ENCODE data around the gene AURKAIP1.

Gene AURKAIP1

DNA sequence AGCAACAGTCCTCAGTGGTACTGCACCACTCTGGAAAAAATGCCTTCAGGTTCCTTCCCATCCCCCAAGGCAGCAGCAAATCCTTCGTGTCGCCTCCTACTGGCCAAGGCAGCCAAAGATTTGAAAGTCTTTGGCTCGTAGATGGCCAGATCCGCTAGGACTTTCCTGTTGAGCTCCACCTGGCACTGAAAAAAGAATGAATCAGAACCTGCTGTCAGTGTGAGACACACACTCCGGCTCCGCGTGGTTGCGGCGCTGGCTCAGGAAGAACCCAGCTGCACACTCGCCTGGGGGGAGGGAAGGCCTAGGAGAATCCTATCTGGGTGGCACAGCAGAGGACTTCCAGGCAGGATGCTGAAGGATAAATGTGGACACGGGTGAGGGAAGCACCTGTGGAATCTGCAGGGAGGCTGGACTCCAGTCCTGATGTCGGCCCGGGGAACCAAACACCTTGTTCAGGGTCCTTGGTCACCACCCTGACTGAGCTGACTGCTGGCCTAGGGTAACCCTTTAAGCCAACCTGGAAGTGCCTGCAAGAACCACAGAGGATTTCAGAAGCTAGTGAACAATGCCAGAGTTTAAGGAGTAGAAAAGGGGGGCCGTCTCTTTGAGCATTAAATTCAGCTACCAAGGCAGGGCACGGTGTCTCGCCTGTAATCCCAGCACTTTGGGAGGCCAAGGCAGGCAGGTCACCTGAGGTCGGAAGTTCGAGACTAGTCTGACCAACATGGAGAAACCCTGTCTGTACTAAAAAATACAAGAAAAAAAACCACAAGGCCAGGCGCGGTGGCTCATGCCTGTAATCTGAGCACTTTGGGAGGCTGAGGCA lies 27.3 kb upstream of the AURKAIP1 start:
- no peak overlapping the region for H3K4me3 ChIP-seq
- DNase-seq (ENCODE audit: low spot score), result no peak
- no peak overlapping the region for H3K27ac ChIP-seq
- TF ChIP-seq, protein P1, sequence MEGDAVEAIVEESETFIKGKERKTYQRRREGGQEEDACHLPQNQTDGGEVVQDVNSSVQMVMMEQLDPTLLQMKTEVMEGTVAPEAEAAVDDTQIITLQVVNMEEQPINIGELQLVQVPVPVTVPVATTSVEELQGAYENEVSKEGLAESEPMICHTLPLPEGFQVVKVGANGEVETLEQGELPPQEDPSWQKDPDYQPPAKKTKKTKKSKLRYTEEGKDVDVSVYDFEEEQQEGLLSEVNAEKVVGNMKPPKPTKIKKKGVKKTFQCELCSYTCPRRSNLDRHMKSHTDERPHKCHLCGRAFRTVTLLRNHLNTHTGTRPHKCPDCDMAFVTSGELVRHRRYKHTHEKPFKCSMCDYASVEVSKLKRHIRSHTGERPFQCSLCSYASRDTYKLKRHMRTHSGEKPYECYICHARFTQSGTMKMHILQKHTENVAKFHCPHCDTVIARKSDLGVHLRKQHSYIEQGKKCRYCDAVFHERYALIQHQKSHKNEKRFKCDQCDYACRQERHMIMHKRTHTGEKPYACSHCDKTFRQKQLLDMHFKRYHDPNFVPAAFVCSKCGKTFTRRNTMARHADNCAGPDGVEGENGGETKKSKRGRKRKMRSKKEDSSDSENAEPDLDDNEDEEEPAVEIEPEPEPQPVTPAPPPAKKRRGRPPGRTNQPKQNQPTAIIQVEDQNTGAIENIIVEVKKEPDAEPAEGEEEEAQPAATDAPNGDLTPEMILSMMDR (IDR thresholded peaks at IDR 0.05), result no peak

DNA sequence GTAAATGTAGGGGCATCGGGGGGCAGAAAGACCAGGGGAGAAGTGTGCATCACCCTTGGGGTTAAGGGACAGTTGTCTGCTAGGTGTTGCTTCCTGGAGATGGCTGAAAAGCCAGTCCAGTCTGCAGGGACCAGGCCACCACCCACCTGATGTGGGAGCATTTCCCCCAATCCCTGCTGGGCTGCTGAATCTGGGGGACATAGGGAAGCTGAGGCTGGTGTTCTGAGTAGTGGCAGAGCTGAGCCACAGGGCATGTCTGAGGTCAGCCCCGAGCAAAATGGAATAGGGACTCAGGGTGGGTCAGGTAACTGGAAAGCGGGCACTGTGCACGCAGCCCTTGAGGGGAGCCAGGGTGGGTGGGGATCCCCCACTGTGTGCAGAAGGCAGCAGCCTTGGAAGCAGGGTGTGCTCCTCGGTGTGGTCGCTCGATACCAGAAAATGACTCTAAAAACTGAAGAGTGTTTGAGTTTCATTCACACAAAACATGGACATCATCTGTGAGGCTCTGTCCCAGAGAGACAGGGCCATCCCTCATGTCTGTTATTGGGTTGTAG lies 26.5 kb upstream of the AURKAIP1 start:
- Histone ChIP-seq H3K4me3 (no peak overlapping the region), H3K27ac (no peak overlapping the region)
- DNase-seq (ENCODE audit: low spot score), result no peak
- TF ChIP-seq, protein P1 (IDR thresholded peaks at IDR 0.05), result no peak

DNA sequence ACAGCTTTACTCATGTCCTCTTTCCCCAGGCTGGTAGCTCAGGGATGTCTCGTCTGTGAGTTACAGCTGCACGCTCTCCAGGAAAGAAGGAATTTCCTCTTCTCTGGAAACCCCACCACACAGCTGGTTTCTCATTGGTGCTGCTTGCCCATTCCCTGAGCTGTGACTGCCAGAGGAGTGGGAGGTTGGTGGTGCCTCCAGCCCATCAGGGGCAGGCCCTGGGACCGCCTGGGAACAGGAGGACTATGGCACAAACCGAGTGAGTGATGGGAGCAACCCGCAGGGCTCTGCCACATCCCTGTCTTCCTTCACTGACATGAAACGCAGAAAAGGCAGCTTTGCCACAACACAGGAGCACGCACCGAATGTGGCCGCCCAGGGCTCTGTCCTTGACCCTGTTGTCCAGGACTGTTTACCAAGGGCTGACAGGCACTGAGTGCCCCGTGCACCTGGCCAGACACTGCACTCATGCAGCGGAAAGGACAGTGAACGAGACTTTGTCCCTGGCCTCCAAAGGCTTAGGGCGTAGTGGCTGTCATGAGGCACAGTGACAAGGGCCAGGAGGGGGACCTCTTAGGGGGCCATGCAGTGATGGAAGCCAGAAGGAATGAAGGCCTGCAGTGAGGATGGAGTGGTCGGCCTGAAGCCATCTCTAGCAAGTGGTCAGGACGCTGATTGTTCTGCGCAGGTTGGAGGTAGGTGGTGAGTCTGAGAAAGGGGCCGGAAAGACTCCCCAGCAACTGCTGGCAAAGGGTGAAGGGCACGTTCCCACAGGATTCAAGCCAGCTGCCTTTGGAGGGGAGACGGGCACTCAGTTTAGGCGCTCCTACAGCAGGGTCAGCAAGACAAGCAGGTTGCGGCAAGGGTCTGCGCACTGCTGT lies 25.8 kb upstream of the AURKAIP1 start:
- no peak for DNase-seq (ENCODE audit: low spot score)
- TF ChIP-seq, protein P1 (IDR thresholded peaks at IDR 0.05), result no peak
- H3K27ac ChIP-seq, result peak overlapping the region in 1 of 2 donors; percentile 92

DNA sequence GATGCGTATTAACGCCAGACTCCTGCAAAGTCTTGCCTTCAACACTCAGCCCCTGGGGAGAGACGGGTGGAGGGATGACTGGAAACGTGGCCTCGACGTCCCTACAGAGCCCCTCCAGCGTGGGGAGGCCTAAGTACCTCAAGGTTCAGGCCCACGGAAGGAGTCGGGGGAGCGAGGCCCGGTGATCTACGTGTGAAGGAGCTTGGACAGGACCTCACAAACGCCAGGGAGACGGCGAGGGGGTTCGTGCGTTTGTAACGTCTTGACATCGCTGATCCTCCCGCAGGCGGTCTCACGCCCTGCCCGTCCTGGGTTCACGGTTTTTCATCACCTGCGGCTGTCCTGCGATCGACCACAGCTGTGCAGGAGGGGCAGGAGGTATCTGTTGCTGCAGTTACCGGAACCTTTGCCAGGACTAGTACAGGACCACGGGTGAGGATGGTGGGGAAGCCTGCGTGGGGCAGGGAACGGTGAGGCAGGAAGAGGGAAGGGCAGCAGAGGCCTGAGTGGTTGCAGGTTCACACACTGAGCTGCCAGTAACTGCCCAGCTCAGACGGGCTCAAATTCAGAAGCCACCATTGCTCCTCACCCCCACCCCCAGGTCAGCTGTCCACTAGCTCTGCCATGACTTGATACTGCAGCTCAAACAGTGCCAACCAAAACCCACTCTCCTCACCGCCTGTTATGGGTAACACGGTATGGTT lies 25.0 kb upstream of the AURKAIP1 start:
- peak overlapping the region; percentile 57 to 92 for H3K27ac ChIP-seq
- H3K4me3 ChIP-seq, result peak overlapping the region; percentile 100
- TF ChIP-seq, protein P1 (IDR thresholded peaks at IDR 0.05), result no peak

More for the DNA sequence above, 25.8 kb upstream of the AURKAIP1 start:
- H3K4me3 ChIP-seq, result peak overlapping the region; percentile 100

DNA sequence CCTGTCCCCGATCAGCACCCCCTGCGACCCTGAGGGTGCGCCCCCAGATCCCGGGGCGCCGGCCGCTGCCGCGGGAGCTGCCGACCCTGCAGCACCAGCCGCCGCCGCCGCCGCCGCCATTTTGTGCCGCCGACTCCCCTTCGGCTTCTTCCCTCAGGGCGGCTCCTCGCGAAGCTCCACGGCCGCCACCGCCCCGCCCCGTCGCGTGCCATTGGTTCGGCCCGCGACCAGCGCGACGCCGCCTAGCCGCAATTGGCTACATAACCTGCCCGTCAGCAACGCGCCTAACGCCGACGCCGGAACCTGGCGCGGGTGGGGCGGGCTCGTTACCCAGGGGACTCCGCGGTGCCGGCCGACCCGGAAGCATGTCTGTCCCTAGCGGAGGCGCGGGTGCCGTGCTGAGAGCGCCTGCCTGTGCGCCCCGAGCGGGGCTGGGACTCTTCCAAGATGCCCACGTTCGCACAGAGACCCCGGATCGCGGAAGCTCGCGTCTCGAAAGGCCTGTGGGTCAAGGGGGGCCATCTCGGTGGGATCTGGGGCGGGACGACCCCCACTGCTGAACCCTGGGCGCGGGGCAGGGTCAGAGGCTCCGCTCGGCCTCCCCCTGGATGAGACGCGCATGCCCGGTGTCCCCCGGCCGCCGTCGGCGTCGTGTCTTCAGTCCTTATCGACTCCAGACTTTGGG lies 24.3 kb upstream of the AURKAIP1 start, which contains the start of gene CCNL2:
CCNL2 (minus strand) TSS at position 149 of the 685 bp plus-strand sequence; CDS start at position 120, 29 bp downstream.
- TF ChIP-seq, protein P1 (IDR thresholded peaks at IDR 0.05), result peak; percentile 43
- DNase-seq (ENCODE audit: low spot score), result peak; percentile 99
- peak within 1 kb of the TSS; percentile 67 to 92 for H3K27ac ChIP-seq
- H3K4me3 ChIP-seq, result peak within 1 kb of the TSS; percentile 100

More for the DNA sequence above, 25.0 kb upstream of the AURKAIP1 start:
- no peak for DNase-seq (ENCODE audit: low spot score)

DNA sequence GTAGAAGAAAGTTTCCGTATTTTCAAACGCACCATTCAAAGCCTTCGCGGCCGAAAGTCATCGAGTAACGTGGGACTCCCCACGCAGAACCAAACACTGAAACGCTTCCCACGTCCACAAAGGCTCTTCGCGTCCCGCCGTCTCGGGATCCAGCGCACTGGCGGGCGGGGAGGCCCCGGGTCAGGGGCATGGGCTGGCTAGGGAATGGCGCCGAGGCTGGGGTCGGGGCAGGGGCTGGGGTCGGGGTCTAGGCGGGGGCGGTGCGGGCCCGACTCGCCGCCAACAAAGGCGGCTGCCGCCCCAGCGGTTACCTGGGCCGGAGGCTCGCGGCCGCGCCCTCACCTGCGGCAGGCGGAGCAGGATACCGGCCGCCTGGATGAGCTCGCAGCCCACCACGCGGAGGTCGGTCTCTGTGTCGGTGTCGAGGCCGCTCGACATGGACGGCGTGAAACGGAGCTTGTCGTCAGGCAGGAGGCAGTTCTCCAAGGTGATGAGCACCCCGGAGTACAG lies 23.7 kb upstream of the AURKAIP1 start:
- TF ChIP-seq, protein P1 (IDR thresholded peaks at IDR 0.05), result no peak
- Histone ChIP-seq H3K4me3 (peak overlapping the region; percentile 100), H3K27ac (peak overlapping the region; percentile 67 to 92)
- no peak for DNase-seq (ENCODE audit: low spot score)

Data from coronary artery (tissue), 2 donors.